Measurements from ENCODE around the gene DERL3.

DNA sequence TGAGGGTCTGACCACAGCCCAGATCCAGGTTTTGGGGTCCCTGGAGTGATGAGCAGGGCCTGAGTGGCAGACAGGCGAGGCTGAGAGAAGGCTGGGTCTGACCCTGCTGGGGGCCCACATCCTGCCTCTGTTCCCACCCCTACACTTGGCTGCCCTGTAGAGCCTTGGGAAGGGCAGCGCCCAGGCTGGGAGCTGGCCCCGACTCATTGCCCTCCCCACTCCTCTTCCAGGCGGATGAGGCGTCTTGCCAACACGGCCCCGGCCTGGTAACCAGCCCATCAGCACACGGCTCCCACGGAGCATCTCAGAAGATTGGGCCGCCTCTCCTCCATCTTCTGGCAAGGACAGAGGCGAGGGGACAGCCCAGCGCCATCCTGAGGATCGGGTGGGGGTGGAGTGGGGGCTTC, 4.9 kb downstream of the DERL3 start:
- TF ChIP-seq CTCF (IDR thresholded peaks at IDR 0.05) (no peak), POLR2A (IDR thresholded peaks at IDR 0.05) (no peak)
